GM18907 (cell line): ENCODE results near the gene CYSTM1.
A peak's percentile ranks its signal among the peaks of the same experiment; 100 is the strongest.

Source experiments
- ATAC-seq: cut with Tn5 transposase; IDR thresholded peaks from one replicate; pipeline ENCODE4 v1.9.1; 2021; ENCODE audit warnings: mild to moderate bottlenecking, moderate library complexity; ENCODE audit not compliant: unreplicated experiment

CYSTM1 gene

GRCh38 chr5:140232731-140233130, 57.7 kb downstream of the CYSTM1 start:
- no peak for ATAC-seq

GRCh38 chr5:140234377-140234989, 59.5 kb downstream of the CYSTM1 start:
- ATAC-seq: no peak

- ATAC-seq: no peak
These were observed 61.0 kb downstream of the CYSTM1 start for GRCh38 chr5:140235791-140236551.

GRCh38 chr5:140236891-140237598, 62.1 kb downstream of the CYSTM1 start:
- ATAC-seq: no peak

- ATAC-seq: no peak
These were observed 63.8 kb downstream of the CYSTM1 start for GRCh38 chr5:140238756-140239155.

- ATAC-seq: no peak
These were observed 64.5 kb downstream of the CYSTM1 start for GRCh38 chr5:140239461-140239860.

- ATAC-seq: peak; percentile 59
These were observed 65.1 kb downstream of the CYSTM1 start for GRCh38 chr5:140239939-140240700.

GRCh38 chr5:140240987-140241706, 66.2 kb downstream of the CYSTM1 start:
- no peak for ATAC-seq

- ATAC-seq: no peak
These were observed 67.1 kb downstream of the CYSTM1 start for GRCh38 chr5:140242099-140242498.

- no peak for ATAC-seq
These were observed 68.0 kb downstream of the CYSTM1 start for GRCh38 chr5:140242890-140243585.

GRCh38 chr5:140243706-140244250, 68.8 kb downstream of the CYSTM1 start:
- ATAC-seq: no peak

- ATAC-seq: peak; percentile 60
These were observed 69.6 kb downstream of the CYSTM1 start for GRCh38 chr5:140244525-140245025.

- ATAC-seq: no peak
These were observed 70.4 kb downstream of the CYSTM1 start for GRCh38 chr5:140245341-140245740.

- no peak for ATAC-seq
These were observed 70.9 kb downstream of the CYSTM1 start for GRCh38 chr5:140245926-140246325.

GRCh38 chr5:140246378-140247122, 71.6 kb downstream of the CYSTM1 start:
- no peak for ATAC-seq

GRCh38 chr5:140248414-140248813, 73.4 kb downstream of the CYSTM1 start:
- no peak for ATAC-seq

- peak; percentile 35 for ATAC-seq
These were observed 74.5 kb downstream of the CYSTM1 start for GRCh38 chr5:140249536-140249935.

GRCh38 chr5:140250386-140250785, 75.4 kb downstream of the CYSTM1 start:
- ATAC-seq: no peak

GRCh38 chr5:140251527-140251973, 76.6 kb downstream of the CYSTM1 start:
- ATAC-seq: peak; percentile 80
